Mammary microvascular endothelial cell (primary cell): ENCODE data around the gene STARD13. TPM values are rescaled to one million over a fixed set of nuclear protein-coding genes. Genes with fewer than 3 reads are reported as not detected.

Experiments
- total RNA-seq: library from RNA; depleted of rRNA; stranded (reverse); fragments of >200 nt; gene quantifications from 2 replicates; pipeline ENCODE4 v1.2.3, GENCODE V29; 2015

The STARD13 gene, protein sequence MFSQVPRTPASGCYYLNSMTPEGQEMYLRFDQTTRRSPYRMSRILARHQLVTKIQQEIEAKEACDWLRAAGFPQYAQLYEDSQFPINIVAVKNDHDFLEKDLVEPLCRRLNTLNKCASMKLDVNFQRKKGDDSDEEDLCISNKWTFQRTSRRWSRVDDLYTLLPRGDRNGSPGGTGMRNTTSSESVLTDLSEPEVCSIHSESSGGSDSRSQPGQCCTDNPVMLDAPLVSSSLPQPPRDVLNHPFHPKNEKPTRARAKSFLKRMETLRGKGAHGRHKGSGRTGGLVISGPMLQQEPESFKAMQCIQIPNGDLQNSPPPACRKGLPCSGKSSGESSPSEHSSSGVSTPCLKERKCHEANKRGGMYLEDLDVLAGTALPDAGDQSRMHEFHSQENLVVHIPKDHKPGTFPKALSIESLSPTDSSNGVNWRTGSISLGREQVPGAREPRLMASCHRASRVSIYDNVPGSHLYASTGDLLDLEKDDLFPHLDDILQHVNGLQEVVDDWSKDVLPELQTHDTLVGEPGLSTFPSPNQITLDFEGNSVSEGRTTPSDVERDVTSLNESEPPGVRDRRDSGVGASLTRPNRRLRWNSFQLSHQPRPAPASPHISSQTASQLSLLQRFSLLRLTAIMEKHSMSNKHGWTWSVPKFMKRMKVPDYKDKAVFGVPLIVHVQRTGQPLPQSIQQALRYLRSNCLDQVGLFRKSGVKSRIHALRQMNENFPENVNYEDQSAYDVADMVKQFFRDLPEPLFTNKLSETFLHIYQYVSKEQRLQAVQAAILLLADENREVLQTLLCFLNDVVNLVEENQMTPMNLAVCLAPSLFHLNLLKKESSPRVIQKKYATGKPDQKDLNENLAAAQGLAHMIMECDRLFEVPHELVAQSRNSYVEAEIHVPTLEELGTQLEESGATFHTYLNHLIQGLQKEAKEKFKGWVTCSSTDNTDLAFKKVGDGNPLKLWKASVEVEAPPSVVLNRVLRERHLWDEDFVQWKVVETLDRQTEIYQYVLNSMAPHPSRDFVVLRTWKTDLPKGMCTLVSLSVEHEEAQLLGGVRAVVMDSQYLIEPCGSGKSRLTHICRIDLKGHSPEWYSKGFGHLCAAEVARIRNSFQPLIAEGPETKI
- 21.8 and 26.9 TPM in 2 replicates for total RNA-seq

DNA sequence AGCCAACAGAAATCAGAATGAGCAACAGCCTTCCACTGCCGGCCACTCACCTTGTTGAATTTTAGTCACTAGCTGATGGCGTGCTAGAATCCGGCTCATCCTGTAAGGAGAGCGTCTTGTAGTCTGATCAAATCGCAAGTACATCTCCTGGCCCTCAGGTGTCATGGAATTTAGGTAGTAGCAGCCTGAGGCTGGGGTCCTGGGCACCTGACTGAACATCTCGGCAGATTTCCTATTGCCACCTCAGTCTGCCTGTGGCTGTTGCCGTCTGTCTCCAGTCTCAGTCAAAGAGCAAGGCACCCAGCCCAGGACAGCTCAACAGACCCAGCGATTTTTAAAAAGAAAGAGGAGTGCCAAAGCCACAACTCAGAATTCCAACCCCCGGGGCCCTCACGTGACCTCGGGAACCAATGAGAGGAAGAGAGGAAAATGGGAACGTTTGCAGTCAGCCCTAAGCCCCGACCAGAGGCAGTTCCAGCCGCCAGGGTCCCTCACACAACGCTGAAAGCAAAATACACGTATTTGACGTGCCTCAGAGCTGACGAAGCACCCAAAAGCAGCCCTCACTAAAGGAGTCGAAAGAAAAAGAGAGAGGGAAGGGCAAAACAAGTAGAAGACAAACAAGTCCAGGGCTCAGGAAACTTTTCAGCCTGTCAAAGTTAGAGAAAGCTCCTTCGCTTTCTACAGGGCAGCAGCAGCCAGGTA is at the start of gene STARD13:
TSS of gene STARD13 (minus strand) at position 336 of the 705 bp plus-strand sequence. CDS start at position 219, 117 bp downstream.

